Neural cell (in vitro differentiated cells): ENCODE results near the gene RPGRIP1L.

Experiments used
- EZH2 ChIP-seq: fragments of 200-600, 300-800 bp; shearing (Covaris generic), sonication (generic); IDR thresholded peaks from 2 replicates; pipeline ENCODE4 v1.6.1; 2014; ENCODE audit warnings: antibody characterized with exemption, low read length, borderline replicate concordance, mild to moderate bottlenecking; ENCODE audit not compliant: insufficient read depth, poor library complexity, severe bottlenecking
- TF ChIP-seq, protein P1 (sequence below): fragments of 450-650 bp; IDR thresholded peaks from 2 replicates; pipeline ENCODE4 v1.5.1; 2014; ENCODE audit warnings: antibody characterized with exemption, mild to moderate bottlenecking, moderate library complexity; ENCODE audit not compliant: poor library complexity, severe bottlenecking

DNA sequence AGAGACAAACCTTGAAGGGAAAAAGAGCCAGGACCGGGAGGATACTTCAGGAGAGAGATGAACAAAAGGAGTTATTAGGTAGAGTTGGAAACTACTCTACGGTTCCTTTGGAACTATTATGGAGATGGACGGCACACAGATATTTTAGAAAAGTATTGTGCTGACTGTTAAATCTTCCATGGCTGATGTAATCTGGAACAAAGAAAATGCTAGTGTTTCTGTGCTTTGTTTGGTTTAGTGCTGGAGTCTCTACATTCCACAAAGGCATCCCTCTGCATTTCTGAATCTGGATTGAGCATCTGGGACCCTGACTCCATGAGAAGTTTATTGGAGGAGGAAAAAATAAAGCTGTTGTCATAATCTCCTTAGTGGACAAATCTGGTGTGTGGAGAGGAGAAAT lies 57.2 kb downstream of the RPGRIP1L start:
- TF ChIP-seq EZH2: no peak
- TF ChIP-seq, protein P1, sequence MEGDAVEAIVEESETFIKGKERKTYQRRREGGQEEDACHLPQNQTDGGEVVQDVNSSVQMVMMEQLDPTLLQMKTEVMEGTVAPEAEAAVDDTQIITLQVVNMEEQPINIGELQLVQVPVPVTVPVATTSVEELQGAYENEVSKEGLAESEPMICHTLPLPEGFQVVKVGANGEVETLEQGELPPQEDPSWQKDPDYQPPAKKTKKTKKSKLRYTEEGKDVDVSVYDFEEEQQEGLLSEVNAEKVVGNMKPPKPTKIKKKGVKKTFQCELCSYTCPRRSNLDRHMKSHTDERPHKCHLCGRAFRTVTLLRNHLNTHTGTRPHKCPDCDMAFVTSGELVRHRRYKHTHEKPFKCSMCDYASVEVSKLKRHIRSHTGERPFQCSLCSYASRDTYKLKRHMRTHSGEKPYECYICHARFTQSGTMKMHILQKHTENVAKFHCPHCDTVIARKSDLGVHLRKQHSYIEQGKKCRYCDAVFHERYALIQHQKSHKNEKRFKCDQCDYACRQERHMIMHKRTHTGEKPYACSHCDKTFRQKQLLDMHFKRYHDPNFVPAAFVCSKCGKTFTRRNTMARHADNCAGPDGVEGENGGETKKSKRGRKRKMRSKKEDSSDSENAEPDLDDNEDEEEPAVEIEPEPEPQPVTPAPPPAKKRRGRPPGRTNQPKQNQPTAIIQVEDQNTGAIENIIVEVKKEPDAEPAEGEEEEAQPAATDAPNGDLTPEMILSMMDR: no peak
